Ovary (tissue), 3 donors: Measurements from ENCODE around the gene TBCD.

Source experiments
- CTCF ChIP-seq, 3 donors: fragments of 450-650 bp in 2 of 3; fragments of 200-600 bp in 1 of 3; IDR thresholded peaks; one replicate each; pipeline versions ENCODE4 v1.5.1 to v1.8.0; 2016 to 2022; ENCODE audit warnings: antibody characterized with exemption in 3 of 3, mild to moderate bottlenecking in 1 of 3
- POLR2A ChIP-seq: fragments of 450-650 bp; IDR thresholded peaks from one replicate; pipeline ENCODE4 v1.6.1; 2017; ENCODE audit warnings: antibody characterized with exemption, mild to moderate bottlenecking, moderate library complexity
- donor health status: DM: no; HTN: no; CAD: no.

- TF ChIP-seq POLR2A = no peak
- TF ChIP-seq CTCF (IDR thresholded peaks at IDR 0.05) = no peak
Measured at GRCh38 chr17:82936768-82937171, 184.9 kb downstream of the TBCD start.
